Gastrocnemius medialis (tissue), 4 donors: ENCODE measurements around the gene CRTAC1. TPM values are rescaled to one million over a fixed set of nuclear protein-coding genes. Genes with fewer than 3 reads are reported as not detected.

Experiments used
- ATAC-seq, 2 donors: fragments of 150-250 bp; one replicate each; pipeline ENCODE4 v1.9.1; 2016
- DNase-seq, 2 donors: peaks; one replicate each; pipeline ENCODE4 v3.0.0-alpha.2; 2019
- H3K27ac ChIP-seq, 4 donors: fragments of 200-600 bp; sonication (generic); 1 replicate in 1 of 4; 2 replicates in 3 of 4; pipeline ENCODE4 v1.5.1; 2016 to 2018; ENCODE audit warnings: mild to moderate bottlenecking in 2 of 4, moderate library complexity in 1 of 4
- H3K27me3 ChIP-seq, 3 donors: fragments of 200-600 bp; sonication (generic) in 2 of 3; 1 replicate in 1 of 3; 2 replicates in 2 of 3; pipeline versions ENCODE4 v1.5.1 to v1.6.0; 2016 to 2019; ENCODE audit warnings: mild to moderate bottlenecking in 1 of 3, moderate library complexity in 1 of 3
- H3K36me3 ChIP-seq, 2 donors: fragments of 200-600 bp; sonication (generic) in 1 of 2; one replicate each; pipeline ENCODE4 v1.5.1; 2017 to 2018
- H3K4me1 ChIP-seq, 2 donors: fragments of 200-600 bp; sonication (generic) in 1 of 2; one replicate each; pipeline ENCODE4 v1.5.1; 2016 to 2017; ENCODE audit warnings: mild to moderate bottlenecking in 2 of 2
- H3K4me3 ChIP-seq, 4 donors: fragments of 200-600 bp; sonication (generic) in 3 of 4; 1 replicate in 1 of 4; 2 replicates in 3 of 4; pipeline ENCODE4 v1.5.1; 2016 to 2019; ENCODE audit warnings: mild to moderate bottlenecking in 2 of 4
- H3K9me3 ChIP-seq, 3 donors: fragments of 200-600 bp; sonication (generic) in 2 of 3; 1 replicate in 1 of 3; 2 replicates in 2 of 3; pipeline ENCODE4 v1.5.1; 2016 to 2019
- POLR2A ChIP-seq, 2 donors: fragments of 450-650 bp; IDR thresholded peaks; one replicate each; pipeline ENCODE4 v1.6.1; 2017; ENCODE audit warnings: antibody characterized with exemption in 2 of 2, mild to moderate bottlenecking in 2 of 2, moderate library complexity in 2 of 2
- in situ Hi-C, 4 donors: fragments of 200-750 bp; cut with MboI; loops; one replicate each; pipeline versions ENCODE4 v1.15.0 to v1.8.0; 2017; ENCODE audit warnings: low sequenced_read_pairs in 4 of 4
- intact Hi-C: fragments of 100-400 bp; cut with DNase I; formaldehyde crosslinking; loops from one replicate; pipeline ENCODE4 v1.15.1; 2023; ENCODE audit warnings: low total_unique reads
- total RNA-seq, 4 donors: library from RNA; depleted of rRNA; stranded (reverse); fragments of >200 nt; gene quantifications; one replicate each; pipeline versions ENCODE4 v1.1.0 to v1.2.3, GENCODE V29; 2016
- TF ChIP-seq, protein P1 (sequence below), 5 experiments: fragments of 450-650 bp in 3 of 5; fragments of 200-600 bp in 2 of 5; sonication (generic) in 2 of 5; IDR thresholded peaks in 4 of 5; conservative IDR thresholded peaks in 1 of 5; 1 replicate in 4 of 5; 2 replicates in 1 of 5; pipeline ENCODE4 v1.5.1; 2016 to 2019; ENCODE audit warnings: antibody characterized with exemption in 5 of 5, mild to moderate bottlenecking in 3 of 5, moderate library complexity in 3 of 5

Gene CRTAC1
- total RNA-seq, 4 donors from 2014 or later: 0.16 to 3.9 (median 0.56) TPM; not detected in 1

DNA sequence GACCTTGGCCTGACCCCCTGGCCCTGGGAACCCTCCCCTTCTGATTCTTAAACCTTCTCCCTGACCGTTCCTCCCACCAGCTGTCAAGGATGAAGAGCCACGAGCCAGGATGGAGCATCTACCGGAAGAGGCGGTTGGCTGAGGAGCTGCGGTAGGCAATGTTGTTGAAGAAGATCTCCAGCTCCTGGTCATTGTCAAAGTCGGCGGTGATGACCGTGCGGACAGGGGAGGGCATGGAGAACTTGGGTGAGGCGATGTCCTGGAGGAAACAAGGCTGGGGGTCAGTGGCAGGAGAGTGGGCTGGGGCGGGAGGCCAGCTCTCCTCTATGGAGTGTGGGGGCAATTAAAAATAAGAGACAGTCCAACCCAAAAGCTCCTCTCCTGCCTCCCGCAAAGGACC, 129.0 kb downstream of the CRTAC1 start:
- ATAC-seq (no peak), DNase-seq (no peak)
- TF ChIP-seq POLR2A (IDR thresholded peaks at IDR 0.05): no peak
- TF ChIP-seq, protein P1, sequence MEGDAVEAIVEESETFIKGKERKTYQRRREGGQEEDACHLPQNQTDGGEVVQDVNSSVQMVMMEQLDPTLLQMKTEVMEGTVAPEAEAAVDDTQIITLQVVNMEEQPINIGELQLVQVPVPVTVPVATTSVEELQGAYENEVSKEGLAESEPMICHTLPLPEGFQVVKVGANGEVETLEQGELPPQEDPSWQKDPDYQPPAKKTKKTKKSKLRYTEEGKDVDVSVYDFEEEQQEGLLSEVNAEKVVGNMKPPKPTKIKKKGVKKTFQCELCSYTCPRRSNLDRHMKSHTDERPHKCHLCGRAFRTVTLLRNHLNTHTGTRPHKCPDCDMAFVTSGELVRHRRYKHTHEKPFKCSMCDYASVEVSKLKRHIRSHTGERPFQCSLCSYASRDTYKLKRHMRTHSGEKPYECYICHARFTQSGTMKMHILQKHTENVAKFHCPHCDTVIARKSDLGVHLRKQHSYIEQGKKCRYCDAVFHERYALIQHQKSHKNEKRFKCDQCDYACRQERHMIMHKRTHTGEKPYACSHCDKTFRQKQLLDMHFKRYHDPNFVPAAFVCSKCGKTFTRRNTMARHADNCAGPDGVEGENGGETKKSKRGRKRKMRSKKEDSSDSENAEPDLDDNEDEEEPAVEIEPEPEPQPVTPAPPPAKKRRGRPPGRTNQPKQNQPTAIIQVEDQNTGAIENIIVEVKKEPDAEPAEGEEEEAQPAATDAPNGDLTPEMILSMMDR (IDR thresholded peaks at IDR 0.05 in 4 of 5, conservative IDR thresholded peaks at IDR 0.05 in 1 of 5): no peak
- Histone ChIP-seq H3K9me3 (no peaks in the 10 kb centered on the region), H3K4me1 (no peaks in the 10 kb centered on the region), H3K27me3 (no peaks in the 10 kb centered on the region), H3K27ac (no peak overlapping the region), H3K36me3 (no peaks in the 10 kb centered on the region), H3K4me3 (no peak overlapping the region)
- in situ Hi-C loops (no loop called here), intact Hi-C loops (no loop called here)

DNA sequence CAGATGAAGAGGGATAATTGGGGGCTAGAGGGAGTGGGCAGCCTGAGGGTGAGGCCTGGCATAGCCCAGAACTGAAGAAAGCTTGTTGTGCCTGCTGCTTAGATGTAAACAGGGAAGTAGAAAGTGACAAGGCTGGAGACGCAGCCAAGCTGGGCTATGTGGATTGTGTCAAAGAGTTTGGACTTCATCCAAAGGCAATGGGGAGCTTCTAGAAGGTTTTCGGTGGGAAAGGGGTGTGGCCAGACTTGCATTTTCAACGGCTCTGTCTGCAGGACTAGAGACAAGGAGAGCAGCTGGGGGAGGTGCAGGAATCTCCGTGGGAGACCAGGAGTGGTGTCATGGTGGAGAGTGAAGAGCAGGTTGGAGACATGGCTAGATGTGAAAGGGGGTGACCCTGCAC, 132.0 kb downstream of the CRTAC1 start:
- H3K36me3 ChIP-seq: no peaks in the 10 kb centered on the region

DNA sequence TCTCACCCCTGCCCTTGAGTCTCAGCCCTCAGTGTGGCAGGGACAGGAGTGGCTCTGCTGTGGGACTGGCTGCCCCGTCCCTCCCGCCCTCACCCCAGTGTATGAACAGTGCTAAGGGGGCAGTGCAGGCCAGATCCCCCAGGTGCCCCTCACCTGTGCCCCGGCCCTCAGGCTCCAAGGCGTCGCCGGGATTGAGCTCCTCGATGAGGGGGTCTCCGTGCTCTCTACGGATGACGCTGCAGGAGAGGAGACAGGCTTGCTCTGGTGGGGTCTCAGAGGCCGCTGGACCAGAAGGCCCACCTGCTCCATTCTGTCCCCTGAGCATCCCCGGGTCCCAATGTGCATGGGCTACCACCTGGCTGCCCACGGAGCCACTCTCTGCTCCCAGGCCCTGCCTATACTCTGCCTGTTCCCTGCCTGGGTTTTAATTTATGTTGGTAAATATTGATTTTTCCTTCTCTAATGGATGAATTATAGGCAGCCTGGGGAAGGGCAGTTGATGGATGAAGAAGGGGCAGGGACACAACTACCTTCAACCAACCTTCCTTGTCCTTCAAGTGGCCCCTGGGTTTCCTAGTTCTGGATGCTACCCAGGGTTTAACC, 133.6 kb downstream of the CRTAC1 start:
- H3K27me3 ChIP-seq: no peaks in the 10 kb centered on the region
- in situ Hi-C loops (no loop called here), intact Hi-C loops (no loop called here)
- no peak overlapping the region for H3K4me3 ChIP-seq
- peaks cover 0 to 4% of the 10 kb centered on the region in 2 donors for H3K4me1 ChIP-seq
- no peak overlapping the region for H3K27ac ChIP-seq
- no peak for DNase-seq
- no peak for ATAC-seq
- TF ChIP-seq, protein P1 (IDR thresholded peaks at IDR 0.05 in 4 of 5, conservative IDR thresholded peaks at IDR 0.05 in 1 of 5): no peak
- no peak for TF ChIP-seq POLR2A (IDR thresholded peaks at IDR 0.05)
- H3K9me3 ChIP-seq: no peaks in the 10 kb centered on the region
- no peaks in the 10 kb centered on the region for H3K36me3 ChIP-seq

More for the DNA sequence above, 132.0 kb downstream of the CRTAC1 start:
- DNase-seq (no peak), ATAC-seq (no peak)
- in situ Hi-C loops: no loop called here
- Histone ChIP-seq H3K9me3 (no peaks in the 10 kb centered on the region), H3K27me3 (no peaks in the 10 kb centered on the region), H3K4me1 (peaks cover 0 to 3% of the 10 kb centered on the region in 2 donors), H3K27ac (no peak overlapping the region), H3K4me3 (no peak overlapping the region)
- TF ChIP-seq, protein P1 (IDR thresholded peaks at IDR 0.05 in 4 of 5, conservative IDR thresholded peaks at IDR 0.05 in 1 of 5): no peak
- no peak for TF ChIP-seq POLR2A (IDR thresholded peaks at IDR 0.05)
- intact Hi-C loops: no loop called here

DNA sequence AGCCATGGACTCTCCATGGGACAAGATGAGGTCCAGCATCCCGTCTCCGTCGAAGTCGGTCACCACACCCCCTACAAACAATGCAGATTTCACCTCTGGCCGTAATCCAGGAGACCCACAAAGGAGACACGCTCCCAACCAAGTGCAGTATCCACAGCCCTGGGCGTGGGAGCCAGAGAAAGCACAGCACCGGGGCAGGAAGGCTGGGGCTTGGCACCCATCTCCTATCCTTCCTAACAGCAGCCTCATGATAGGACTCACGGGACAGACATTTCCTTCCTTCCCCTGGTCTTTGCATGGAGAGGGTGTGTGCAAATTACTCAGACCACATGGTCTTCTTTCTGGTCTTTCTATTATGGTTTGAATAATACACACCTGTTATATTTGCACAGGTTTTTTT, 134.5 kb downstream of the CRTAC1 start:
- no peak overlapping the region for H3K27ac ChIP-seq
- no peaks in the 10 kb centered on the region for H3K27me3 ChIP-seq
- no peaks in the 10 kb centered on the region for H3K9me3 ChIP-seq
- no peak for TF ChIP-seq POLR2A (IDR thresholded peaks at IDR 0.05)
- TF ChIP-seq, protein P1 (IDR thresholded peaks at IDR 0.05 in 4 of 5, conservative IDR thresholded peaks at IDR 0.05 in 1 of 5): no peak
- ATAC-seq (no peak), DNase-seq (no peak)
- H3K4me1 ChIP-seq: peaks cover 0 to 4% of the 10 kb centered on the region in 2 donors
- in situ Hi-C loops (no loop called here), intact Hi-C loops (no loop called here)
- H3K4me3 ChIP-seq: no peak overlapping the region
- H3K36me3 ChIP-seq: no peaks in the 10 kb centered on the region

DNA sequence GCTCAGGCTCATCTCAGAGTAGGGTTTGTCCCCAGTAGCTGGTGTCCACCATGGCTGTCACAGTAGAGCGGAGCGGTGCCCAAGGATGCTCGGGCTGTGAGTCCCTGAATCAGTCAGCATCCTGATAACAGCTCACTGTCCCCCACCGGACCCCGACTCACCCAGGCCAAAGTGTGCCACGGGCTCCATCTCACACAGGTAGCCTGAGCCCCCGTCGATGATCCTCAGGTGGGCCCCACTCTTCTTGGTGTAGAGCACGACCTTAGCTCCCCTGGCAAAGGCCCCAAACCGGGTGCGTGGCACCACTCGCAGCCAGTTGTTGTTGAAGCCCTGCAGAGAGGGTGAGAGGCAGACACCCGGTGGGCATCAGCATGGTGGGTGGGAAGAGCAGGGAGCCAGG, 135.3 kb downstream of the CRTAC1 start:
- Histone ChIP-seq H3K4me1 (peaks cover 0 to 4% of the 10 kb centered on the region in 2 donors), H3K9me3 (no peaks in the 10 kb centered on the region), H3K27me3 (no peaks in the 10 kb centered on the region), H3K4me3 (no peak overlapping the region), H3K27ac (no peak overlapping the region), H3K36me3 (no peaks in the 10 kb centered on the region)
- TF ChIP-seq, protein P1 (IDR thresholded peaks at IDR 0.05 in 4 of 5, conservative IDR thresholded peaks at IDR 0.05 in 1 of 5): no peak
- TF ChIP-seq POLR2A (IDR thresholded peaks at IDR 0.05): no peak
- in situ Hi-C loops (no loop called here), intact Hi-C loops (no loop called here)
- DNase-seq: no peak
- no peak for ATAC-seq
